OCI-LY1 (cell line): Measurements from ENCODE around the gene SYNM.

Experiments
- H2AFZ ChIP-seq: fragments of 200-600 bp; sonication (generic), shearing (Covaris generic); 2 replicates; pipeline ENCODE4 v1.6.0; 2014; ENCODE audit warnings: antibody characterized with exemption, mild to moderate bottlenecking, low read length
- H3F3A ChIP-seq: fragments of 200-600 bp; sonication (generic), shearing (Covaris generic); 2 replicates; pipeline ENCODE4 v1.6.0; 2014; ENCODE audit warnings: mild to moderate bottlenecking, antibody characterized with exemption, low read length, moderate library complexity; ENCODE audit not compliant: insufficient read depth
- H3K27ac ChIP-seq: fragments of 200-600 bp; sonication (generic); 2 replicates; pipeline ENCODE4 v1.5.1; 2014; ENCODE audit warnings: low read length, mixed run types, mild to moderate bottlenecking, low read depth; ENCODE audit not compliant: poor library complexity, severe bottlenecking
- H3K27me3 ChIP-seq: fragments of 200-600 bp; sonication (generic); 2 replicates; pipeline ENCODE4 v1.6.0; 2014; ENCODE audit warnings: antibody characterized with exemption, mild to moderate bottlenecking, low read length, moderate library complexity; ENCODE audit not compliant: insufficient read depth
- H3K36me3 ChIP-seq: fragments of 200-600 bp; sonication (generic); 2 replicates; pipeline ENCODE4 v1.6.1; 2014; ENCODE audit warnings: mild to moderate bottlenecking, antibody characterized with exemption, low read length, moderate library complexity, mixed read lengths; ENCODE audit not compliant: insufficient read depth
- H3K4me1 ChIP-seq: fragments of 200-600 bp; sonication (generic); 2 replicates; pipeline ENCODE4 v1.5.1; 2014; ENCODE audit warnings: mild to moderate bottlenecking, low read length, moderate library complexity; ENCODE audit not compliant: insufficient read depth, severe bottlenecking
- H3K4me2 ChIP-seq: fragments of 200-600 bp; sonication (generic), shearing (Covaris generic); 2 replicates; pipeline ENCODE4 v1.6.1; 2014; ENCODE audit warnings: low read length
- H3K4me3 ChIP-seq: fragments of 200-600 bp; sonication (generic); 2 replicates; pipeline ENCODE4 v1.5.1; 2014; ENCODE audit warnings: low read length, low read depth, mild to moderate bottlenecking, mixed read lengths; ENCODE audit not compliant: poor library complexity, severe bottlenecking
- H3K79me2 ChIP-seq: fragments of 200-600 bp; shearing (Covaris generic); 2 replicates; pipeline ENCODE4 v1.6.1; 2016; ENCODE audit warnings: mixed run types, low read length, mixed read lengths; ENCODE audit not compliant: insufficient read depth
- H3K9ac ChIP-seq: fragments of 200-600 bp; sonication (generic), shearing (Covaris generic); 2 replicates; pipeline ENCODE4 v1.6.1; 2014; ENCODE audit warnings: mild to moderate bottlenecking, low read length, mixed read lengths
- H3K9me2 ChIP-seq: fragments of 200-600 bp; sonication (generic), shearing (Covaris generic); 2 replicates; pipeline ENCODE4 v1.6.1; 2014; ENCODE audit warnings: low read depth, mild to moderate bottlenecking, low read length, mixed read lengths
- H3K9me3 ChIP-seq: fragments of 200-600 bp; shearing (Covaris generic); 2 replicates; pipeline ENCODE4 v1.6.1; 2014; ENCODE audit warnings: low read length, mixed read lengths
- H4K20me1 ChIP-seq: fragments of 200-600 bp; sonication (generic), shearing (Covaris generic); 2 replicates; pipeline ENCODE4 v1.6.0; 2016; ENCODE audit warnings: mild to moderate bottlenecking, low read length; ENCODE audit not compliant: insufficient read depth
- CTCF ChIP-seq: fragments of 200-600 bp; sonication (generic), shearing (Covaris generic); IDR thresholded peaks from 2 replicates; pipeline ENCODE4 v1.5.1; 2017; ENCODE audit warnings: mild to moderate bottlenecking, antibody characterized with exemption, low read length, moderate library complexity, mixed read lengths
- EZH2 ChIP-seq: fragments of 200-600 bp; sonication (generic), shearing (Covaris generic); IDR thresholded peaks from 2 replicates; pipeline ENCODE4 v1.8.0; 2017; ENCODE audit warnings: borderline replicate concordance, mixed run types, mild to moderate bottlenecking, antibody characterized with exemption, low read length, moderate library complexity, mixed read lengths

Gene SYNM

GRCh38 chr15:99142562-99142961 is 37.7 kb downstream of the SYNM start:
- no peak for TF ChIP-seq CTCF
- no peak for TF ChIP-seq EZH2
- Histone ChIP-seq H4K20me1 (no peaks in the 10 kb centered on the region), H3K4me1 (no peaks in the 10 kb centered on the region), H3K36me3 (no peaks in the 10 kb centered on the region), H3K4me3 (no peak overlapping the region), H3K79me2 (no peaks in the 10 kb centered on the region), H3K27me3 (no peaks in the 10 kb centered on the region; the same call in none of the 2 replicates), H3K4me2 (no peak overlapping the region), H3F3A (no peaks in the 10 kb centered on the region), H3K9me3 (no peaks in the 10 kb centered on the region), H3K9ac (no peak overlapping the region), H3K27ac (no peak overlapping the region), H2AFZ (no peak overlapping the region), H3K9me2 (no peaks in the 10 kb centered on the region)

GRCh38 chr15:99143242-99143641 is 38.4 kb downstream of the SYNM start:
- no peaks in the 10 kb centered on the region for H3K9me2 ChIP-seq
- no peak overlapping the region for H3K27ac ChIP-seq
- TF ChIP-seq CTCF (no peak), EZH2 (no peak)
- H3K4me3 ChIP-seq: no peak overlapping the region
- no peak overlapping the region for H3K9ac ChIP-seq
- H3F3A ChIP-seq: no peaks in the 10 kb centered on the region
- no peaks in the 10 kb centered on the region; the same call in none of the 2 replicates for H3K27me3 ChIP-seq
- H4K20me1 ChIP-seq: no peaks in the 10 kb centered on the region
- H3K4me2 ChIP-seq: no peak overlapping the region
- H3K79me2 ChIP-seq: no peaks in the 10 kb centered on the region
- H3K36me3 ChIP-seq: no peaks in the 10 kb centered on the region
- no peak overlapping the region for H2AFZ ChIP-seq
- no peaks in the 10 kb centered on the region for H3K4me1 ChIP-seq
- no peaks in the 10 kb centered on the region for H3K9me3 ChIP-seq

- H4K20me1 ChIP-seq: no peaks in the 10 kb centered on the region
- no peaks in the 10 kb centered on the region; the same call in none of the 2 replicates for H3K27me3 ChIP-seq
- H3K4me1 ChIP-seq: no peaks in the 10 kb centered on the region
- no peak overlapping the region for H3K4me3 ChIP-seq
- no peak overlapping the region for H3K4me2 ChIP-seq
- H3K79me2 ChIP-seq: no peaks in the 10 kb centered on the region
- H3K27ac ChIP-seq: no peak overlapping the region
- H3K9me3 ChIP-seq: no peaks in the 10 kb centered on the region
- no peak overlapping the region for H2AFZ ChIP-seq
- TF ChIP-seq EZH2: no peak
- TF ChIP-seq CTCF: no peak
- H3K36me3 ChIP-seq: no peaks in the 10 kb centered on the region
- no peaks in the 10 kb centered on the region for H3K9me2 ChIP-seq
- H3F3A ChIP-seq: no peaks in the 10 kb centered on the region
- no peak overlapping the region for H3K9ac ChIP-seq
These were observed 39.1 kb downstream of the SYNM start for GRCh38 chr15:99143655-99144610.
